Measurements from ENCODE around the gene USP28.

DNA sequence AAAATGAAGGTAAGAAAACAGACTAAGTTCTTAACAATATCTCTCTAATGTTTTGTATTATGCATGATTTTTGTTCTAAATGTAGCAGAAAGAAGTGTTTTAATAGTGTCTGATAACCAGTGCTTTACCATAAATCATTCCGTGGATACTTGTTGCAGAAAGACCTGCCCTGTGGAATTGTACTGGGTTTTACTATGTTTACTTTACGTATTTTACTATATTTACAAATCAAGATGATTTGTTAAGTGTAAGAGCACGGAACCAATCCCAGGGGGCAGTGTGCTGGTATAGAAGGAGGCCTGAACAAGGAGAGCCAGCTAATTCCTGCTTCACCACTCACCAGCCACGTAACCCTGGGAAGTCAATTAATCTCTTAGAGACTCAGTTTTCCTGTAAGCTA lies 30.7 kb upstream of the USP28 start:
- TF ChIP-seq CTCF (IDR thresholded peaks at IDR 0.05) = no peak
- no peak for TF ChIP-seq POLR2A (IDR thresholded peaks at IDR 0.05)

Data from vagina (tissue), 2 donors.